ENCODE measurements around the gene HOXD8.

The HOXD8 gene

DNA sequence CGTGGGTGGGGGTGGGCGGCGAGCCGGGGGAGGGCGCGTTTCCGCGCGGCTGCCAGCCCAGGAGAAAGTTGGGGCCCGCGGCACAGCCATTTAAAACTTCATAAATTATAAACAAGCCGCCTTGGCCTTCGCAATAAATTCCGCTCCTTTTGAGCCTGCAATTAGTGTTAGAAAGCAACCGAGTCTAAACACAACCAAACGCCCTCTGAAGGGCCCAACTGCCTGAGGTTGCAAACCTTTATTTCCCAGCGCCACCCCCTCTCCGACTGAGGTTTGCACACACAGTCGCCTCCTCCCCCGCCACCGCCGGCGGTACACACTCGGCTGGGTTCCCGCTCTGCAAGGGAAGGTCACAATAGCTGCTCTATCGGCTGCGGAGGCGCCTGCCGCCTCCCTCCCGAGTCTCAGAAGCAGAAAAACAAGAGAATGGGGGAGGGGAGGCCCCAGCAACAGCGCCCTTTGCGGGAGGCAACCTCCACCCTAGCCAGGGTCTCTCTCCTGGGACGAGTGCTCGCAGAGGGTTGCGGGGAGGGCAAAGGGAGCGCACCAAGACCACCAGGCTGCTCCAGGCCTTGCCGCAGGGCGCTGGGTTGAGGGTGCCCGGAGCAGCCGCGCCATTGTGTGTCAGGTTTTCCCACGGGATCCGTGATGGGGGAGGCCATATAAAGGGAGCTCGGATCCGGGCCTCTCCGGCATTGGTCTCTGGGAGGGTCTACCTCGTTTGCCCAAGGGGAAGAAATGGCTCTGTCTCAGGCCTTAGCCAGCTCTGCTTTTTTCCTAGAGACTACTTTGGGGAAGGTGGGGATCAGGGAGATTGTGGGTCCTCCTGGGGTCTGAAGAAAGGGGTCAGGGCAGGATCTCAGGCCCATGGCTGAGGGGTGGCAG, 45.6 kb downstream of the HOXD8 start:
- DNase-seq = peak; percentile 21

DNA sequence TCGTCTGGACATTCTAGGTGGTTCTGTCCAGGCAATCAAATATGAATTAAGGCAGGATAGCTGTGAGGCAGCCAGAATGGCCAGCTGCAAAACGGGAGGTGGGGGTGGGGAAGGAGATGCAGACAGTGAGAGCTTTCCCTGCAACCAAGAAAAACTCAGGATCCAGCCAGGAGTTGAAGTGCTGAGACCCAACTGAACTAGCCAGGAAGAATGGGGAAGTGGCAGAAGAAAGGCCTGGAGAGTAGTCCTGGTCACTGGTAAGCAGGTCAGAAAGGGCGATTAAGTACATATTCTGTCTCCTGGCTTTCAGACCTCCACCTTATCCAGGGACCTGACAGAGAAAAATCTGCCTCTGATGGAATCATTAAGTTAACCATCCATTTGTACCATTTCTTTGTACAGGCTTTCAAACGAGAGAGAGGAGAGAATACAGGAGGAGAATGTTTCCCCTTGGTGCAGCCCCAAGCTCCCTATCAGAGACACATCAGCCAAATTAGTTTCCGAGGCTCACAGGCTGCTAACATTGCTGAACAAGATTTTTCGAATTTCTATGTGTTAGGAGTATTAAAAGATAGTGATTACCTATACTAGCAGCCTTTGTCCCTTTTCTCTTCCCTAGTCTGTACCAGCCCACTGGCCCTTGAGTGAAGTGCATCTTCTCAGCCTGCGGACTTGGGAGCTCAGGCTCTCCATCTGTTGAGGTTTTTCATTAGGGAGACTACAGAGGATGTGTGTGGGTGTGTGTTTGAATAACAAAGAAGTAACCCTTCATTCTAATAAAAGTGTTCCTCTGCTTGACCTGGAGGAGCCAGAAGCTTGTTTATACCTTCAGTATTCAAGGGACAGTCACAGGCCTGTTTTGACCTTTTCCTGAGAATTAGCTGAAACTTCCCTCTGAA, 46.5 kb downstream of the HOXD8 start:
- no peak for DNase-seq

DNA sequence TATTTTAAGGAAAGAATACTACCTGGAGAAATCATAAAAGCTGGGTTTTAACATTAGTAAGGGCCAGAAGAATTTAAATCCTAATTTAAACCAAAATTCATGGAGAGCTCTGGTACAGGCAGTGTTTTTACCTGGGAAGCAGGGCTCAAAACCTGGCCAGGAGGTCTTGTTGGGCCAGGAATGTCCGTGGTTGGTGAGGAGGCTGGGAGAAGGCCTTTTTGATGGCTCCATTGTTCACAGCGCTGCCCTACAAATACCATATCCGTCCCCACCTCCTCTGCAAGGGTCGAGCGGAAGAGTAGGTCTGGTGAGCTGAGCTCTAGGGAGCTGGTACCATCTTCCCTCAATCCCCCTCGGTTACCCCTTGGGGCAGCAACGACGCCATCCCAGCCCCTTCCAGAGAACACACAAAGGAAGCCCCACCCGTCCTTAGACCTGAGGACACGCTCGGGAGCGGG, 48.1 kb downstream of the HOXD8 start:
- no peak for DNase-seq

DNA sequence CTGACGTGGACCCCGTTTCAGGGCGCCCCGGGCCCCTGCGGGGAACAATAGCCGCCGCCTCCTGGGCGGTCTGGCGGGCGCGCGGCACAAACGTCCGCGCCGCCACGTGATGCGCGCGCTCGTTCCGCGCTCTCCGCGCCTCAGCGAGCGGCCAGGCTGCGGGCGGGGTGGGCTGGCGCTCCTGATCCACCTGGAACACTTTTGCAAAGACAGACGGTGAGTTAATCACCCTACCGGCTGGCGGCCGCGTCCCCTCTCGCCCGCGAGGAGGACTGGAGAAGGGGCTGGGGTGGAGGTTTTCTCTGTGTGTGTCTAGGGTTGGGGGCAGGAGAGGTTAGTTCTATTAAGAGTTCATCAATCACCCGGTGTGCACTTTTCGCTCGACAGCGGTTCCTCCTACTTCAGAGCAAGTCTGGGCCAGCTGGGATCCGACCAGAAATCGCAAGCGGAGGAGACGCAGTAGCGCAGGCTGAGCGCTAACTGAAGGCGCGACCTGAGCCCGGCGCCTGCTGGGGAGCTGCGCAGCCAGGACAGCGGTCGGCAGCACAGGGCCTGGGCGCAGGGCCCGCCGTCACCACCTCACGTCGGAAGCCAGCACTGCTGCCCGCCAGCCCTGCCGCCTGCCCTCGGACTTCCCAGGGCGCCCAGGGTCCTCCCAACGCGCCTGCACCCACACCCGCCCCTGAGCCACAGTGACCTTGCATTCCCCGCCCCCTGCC, 48.7 kb downstream of the HOXD8 start:
- DNase-seq = no peak

DNA sequence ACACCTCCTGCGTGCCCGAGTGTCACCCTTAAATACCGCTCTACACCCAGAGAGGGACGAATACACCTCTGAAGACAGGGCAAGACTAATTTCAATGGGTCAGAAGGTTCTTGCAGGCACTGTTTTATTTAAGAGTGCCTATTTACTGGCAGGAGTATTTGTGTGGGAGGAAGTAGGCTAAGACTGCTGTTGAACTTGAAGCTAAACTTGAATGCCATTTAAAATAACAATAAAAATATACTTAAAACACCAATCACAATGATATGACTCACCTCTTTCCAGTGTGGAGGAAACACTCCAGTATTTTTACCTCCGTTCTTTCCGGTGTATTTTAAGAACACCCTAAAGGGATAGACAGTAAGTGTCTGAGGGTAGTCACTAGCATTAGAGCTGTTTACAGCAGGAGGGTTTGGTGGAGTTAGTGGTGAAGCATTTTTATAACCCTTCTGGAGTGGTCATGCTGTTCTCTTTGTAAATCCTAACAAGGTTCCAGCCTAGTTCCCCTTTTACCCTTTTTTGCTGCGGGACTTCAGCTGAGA, 49.3 kb downstream of the HOXD8 start:
- DNase-seq = no peak

DNA sequence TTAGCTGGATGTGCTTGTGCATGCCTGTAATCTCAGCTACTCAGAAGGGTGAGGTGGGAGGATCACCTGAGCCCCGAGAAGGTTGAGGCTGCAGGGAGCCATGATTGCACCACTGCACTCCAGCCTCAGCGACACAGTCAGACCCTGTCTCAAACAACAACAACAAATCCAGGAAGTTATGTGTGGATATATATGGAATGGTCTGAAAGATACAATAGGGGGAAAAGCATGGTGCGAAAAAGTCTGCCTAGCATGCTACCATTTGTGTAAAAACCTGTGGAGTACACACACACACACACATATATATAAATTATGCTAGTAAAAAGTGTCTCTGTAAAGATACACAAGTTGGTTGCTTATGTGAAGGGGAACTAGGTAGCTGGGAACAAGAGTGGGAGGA, 52.0 kb downstream of the HOXD8 start:
- no peak for DNase-seq

Measured in activated CD4-positive, alpha-beta T cell treated with anti-CD3 and anti-CD28 coated beads, Interleukin-2, Interleukin-6, amounts not matched to agents 100 ng/mL and 50 ng/mL, durations not matched to agents 16 hours and 8 hours (primary cell).